SH-SY5Y (cell line): ENCODE measurements around the gene AXDND1.

Experiments
- GATA2 ChIP-seq: IDR thresholded peaks from 2 replicates; pipeline ENCODE4 v1.6.1; 2011; ENCODE audit warnings: mild to moderate bottlenecking, low read depth, low read length
- GATA3 ChIP-seq: IDR thresholded peaks from 2 replicates; pipeline ENCODE4 v1.6.1; 2011; ENCODE audit warnings: low read depth, mild to moderate bottlenecking, low read length, moderate library complexity

DNA sequence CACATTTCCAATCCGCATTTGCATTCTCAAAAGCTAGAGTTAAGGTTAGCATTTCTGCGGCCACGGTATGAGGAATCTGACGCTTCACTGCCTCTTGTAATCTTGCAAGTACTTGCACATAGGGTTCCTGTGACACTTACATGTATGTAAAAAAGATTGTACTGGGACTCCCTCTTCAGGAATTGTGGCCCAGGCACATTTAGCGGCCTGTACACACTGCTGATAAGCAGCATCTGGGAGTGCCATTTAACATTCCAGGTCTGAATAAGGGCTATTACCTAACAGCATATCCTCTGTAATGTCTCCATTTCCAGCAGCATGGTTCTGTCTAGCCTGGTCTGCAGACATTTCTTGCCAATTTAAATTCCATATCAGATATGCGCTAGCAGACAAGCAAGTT lies 75.7 kb downstream of the AXDND1 start:
- TF ChIP-seq GATA2 (no peak), GATA3 (no peak)
